NCI-H460 (cell line): Measurements from ENCODE around the gene CCIN. TPM values are rescaled to one million over a fixed set of nuclear protein-coding genes. Genes with fewer than 3 reads are reported as not detected.
A peak's percentile ranks its signal among the peaks of the same experiment; 100 is the strongest.
"Not testable (repeated sequence)": the region's sequence is repeated elsewhere in the genome, so short reads cannot be mapped to it uniquely, and the experiment has no call there.

ENCODE experiments used
- DNase-seq: peaks from one replicate; pipeline ENCODE4 v3.0.0-alpha.2; 2016; ENCODE audit warnings: low read depth; ENCODE audit errors: extremely low read depth
- total RNA-seq: library from RNA; depleted of rRNA; stranded (reverse); fragments of >200 nt; shearing (Covaris generic); gene quantifications from 2 replicates; pipeline ENCODE4 v1.2.3, GENCODE V29; 2014

Gene CCIN
- total RNA-seq, 1 experiment from 2014 or later: not detected

- no peak for DNase-seq
Observed at GRCh38 chr9:36158122-36158521, 11.1 kb upstream of the CCIN start.

- DNase-seq: no peak
Observed at GRCh38 chr9:36158917-36159316, 10.3 kb upstream of the CCIN start.

- not testable (repeated sequence) for DNase-seq
Observed at GRCh38 chr9:36159509-36159908, 9.7 kb upstream of the CCIN start.

GRCh38 chr9:36160126-36160525 lies 9.1 kb upstream of the CCIN start:
- not testable (repeated sequence) for DNase-seq

- no peak for DNase-seq
Observed at GRCh38 chr9:36161187-36161586, 8.0 kb upstream of the CCIN start.

- DNase-seq: no peak
Observed at GRCh38 chr9:36162211-36162738, 6.9 kb upstream of the CCIN start.

DNA sequence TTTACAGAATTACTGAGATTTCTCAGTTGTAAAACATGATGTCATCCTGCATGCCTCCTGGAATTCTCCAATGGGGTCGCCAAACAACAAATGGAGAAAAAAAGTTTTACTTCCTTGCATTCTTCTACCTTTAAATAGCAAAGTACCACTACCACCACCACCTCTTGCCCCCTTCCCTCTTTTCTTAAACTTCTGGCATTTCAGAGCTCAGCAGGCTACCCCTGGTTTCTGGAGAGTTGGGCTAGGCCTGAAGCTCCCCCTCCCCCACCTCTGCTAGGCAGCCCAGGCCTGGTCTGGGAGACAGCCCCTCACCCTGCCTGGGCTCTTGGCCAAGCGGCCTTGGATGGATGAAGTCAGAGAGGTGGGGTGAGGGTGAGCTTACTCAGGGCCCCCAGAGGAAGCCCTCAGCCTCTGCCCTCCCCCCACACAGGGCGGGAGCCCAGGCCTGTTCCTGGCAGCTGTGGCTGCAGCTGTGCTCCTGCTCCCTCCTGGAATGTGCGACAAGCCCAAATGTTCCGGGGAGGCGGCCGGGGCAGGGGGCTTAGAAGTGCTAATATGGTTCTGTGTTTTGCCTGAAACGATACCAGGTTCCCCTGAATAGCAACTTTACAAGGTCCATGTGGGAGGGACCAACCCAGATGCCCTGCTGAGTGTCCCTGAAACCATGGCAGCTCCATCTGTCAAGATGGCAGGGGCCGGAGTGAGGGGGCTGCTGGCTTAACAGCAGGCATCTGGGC lies 6.0 kb upstream of the CCIN start:
- DNase-seq: no peak

DNA sequence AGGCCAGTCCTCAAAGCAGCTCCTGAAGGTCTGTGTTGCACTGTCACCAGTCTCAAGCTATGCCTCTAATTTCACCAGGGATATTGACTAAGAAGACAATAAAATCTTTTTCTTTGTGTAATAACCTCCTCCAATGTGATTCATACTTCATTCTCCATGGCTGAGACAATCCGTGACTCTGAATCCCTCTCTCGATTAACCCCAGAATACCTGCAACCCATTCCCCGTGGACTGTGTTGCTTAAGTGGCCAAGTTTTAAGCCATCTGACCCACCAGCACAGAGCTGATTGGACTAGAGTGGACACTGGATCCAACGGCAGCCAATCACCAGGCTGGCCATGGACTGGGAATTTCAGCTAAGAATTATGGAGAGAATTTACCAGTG lies 5.4 kb upstream of the CCIN start:
- DNase-seq: no peak

DNA sequence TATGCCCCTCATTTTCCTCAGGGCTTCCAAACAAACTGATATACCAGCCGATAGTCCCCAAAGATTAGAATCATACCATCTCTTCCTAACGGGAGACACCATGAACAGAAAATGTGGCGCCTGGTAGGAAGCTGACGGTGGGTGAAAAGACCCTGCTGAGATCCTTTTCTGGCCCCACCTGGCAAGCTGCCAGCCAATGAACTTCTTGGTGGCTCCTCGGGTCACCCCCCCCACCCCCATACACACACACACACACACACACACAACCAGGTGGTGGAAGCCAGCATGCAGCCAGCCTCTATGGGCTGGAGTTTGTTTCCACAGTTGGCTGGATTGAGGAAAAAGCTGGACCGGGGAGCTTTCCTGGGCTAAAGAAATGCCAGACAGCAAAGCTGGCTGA lies 4.8 kb upstream of the CCIN start:
- DNase-seq: no peak

- DNase-seq: no peak
Observed at GRCh38 chr9:36164989-36165388, 4.2 kb upstream of the CCIN start.

GRCh38 chr9:36165826-36166167 lies 3.4 kb upstream of the CCIN start:
- no peak for DNase-seq

DNA sequence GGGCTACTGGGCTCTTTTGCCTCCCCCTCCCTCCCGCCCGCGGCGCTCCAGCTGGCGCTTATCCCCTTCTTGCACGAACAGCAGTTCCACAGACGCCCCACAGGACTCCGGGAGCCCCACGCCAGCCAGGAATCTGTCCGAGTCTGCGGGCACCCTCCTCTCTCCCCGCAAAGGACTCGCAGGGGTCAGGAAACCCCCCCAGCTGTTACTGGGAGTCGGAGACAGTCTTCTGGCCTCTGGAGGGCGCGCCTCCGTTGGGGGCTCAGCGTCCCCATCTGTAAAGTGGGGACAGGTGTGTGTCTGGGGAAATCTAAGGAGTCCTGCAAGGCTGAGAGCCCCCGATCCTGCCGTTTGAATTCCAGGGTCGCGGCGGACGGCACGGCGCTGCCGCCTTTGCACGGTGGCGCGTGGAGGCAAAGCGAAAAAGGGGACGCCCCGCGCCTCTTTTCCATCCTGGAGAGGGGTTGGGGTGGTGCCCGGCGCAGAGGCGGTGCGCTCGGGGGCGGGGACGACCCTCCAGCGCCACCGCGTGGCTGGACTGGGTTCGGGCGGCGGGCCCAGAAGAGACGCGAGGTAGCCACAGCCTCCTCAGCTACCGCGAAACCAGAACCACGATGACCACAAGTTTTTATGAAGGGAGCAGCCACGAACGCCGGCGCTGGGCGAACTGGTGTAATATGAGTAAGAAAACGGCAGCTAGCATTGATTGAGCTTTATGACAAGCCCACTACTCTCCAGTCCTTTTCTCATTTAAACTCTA lies 2.8 kb upstream of the CCIN start:
- DNase-seq: peak; percentile 60

- no peak for DNase-seq
Observed at GRCh38 chr9:36169708-36170107, 520 bp downstream of the CCIN start.

GRCh38 chr9:36170531-36170930 lies 1.3 kb downstream of the CCIN start:
- DNase-seq: no peak

DNA sequence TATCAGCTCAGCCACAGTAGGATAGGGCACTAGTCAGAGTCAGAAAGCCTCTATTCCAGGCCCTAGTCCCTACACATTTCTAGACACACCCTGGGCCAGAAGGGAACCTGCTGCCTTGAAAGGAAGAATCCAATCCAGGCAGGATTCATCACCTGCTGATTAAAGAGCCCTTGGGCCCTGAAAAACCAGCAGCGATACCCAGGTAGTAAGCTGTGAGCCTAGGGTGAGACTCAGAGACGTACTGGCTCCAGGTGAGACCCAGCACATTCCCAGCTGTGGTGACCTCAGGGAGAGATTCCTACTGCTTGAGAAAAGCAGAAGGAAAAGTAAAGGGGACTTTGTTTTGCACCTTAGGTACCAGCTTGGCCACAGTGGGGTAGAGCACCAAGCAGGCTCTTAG lies 4.7 kb downstream of the CCIN start:
- no peak for DNase-seq

DNA sequence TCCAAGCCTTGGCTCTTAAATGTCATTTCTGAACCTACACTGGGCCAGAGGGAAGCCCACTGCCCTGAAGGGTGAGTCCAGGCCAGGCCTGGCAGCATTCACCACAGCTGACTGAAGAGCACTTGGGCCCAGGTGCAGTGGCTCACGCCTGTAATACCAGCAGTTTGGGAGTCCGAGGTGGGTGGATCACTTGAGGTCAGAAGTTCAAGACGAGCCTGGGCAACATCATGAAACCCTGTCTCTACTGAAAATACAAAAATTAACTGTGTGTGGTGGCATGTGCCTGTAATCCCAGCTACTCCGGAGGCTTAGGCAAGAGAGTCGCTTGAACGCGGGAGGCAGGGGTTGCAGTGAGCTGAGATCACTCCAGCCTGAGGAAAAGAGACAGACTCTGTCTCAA lies 5.1 kb downstream of the CCIN start:
- DNase-seq: no peak

DNA sequence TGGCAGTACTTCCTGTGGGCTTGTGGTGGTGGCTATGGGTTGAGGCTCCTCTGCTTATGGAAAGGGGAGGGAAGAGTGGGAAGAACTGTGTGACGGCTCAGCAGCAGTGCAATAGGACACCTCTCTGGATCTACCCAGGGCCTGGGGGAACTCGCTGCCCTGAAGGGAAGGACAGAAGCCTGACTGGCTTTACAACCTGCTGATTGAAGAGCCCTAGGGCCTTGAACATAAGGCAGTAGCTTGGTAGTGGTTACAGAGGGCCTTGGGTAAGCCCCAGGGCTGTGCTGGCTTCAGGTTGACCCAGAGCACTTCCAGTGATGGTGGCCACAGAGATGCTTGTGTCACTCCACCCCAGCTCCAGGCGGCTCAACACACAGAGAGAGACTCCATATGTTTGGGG lies 5.5 kb downstream of the CCIN start:
- DNase-seq: no peak

DNA sequence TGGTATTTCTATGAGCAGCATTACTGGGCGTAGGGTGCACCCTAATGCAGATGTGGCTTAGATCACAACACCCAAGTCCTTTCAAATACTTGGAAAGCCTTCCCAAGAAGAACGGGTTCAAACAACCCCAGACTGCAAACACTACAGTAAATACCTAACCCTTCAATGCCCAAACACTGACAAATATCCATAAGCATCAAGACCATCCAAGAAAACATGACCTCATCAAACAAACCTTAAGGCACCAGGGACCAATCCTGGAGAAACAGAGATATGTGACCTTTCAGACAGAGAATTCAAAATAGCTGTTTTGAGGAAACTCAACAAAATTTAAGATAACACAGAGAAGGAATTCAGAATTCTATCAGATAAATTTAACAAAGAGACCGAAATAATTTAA lies 6.0 kb downstream of the CCIN start:
- not testable (repeated sequence) for DNase-seq

DNA sequence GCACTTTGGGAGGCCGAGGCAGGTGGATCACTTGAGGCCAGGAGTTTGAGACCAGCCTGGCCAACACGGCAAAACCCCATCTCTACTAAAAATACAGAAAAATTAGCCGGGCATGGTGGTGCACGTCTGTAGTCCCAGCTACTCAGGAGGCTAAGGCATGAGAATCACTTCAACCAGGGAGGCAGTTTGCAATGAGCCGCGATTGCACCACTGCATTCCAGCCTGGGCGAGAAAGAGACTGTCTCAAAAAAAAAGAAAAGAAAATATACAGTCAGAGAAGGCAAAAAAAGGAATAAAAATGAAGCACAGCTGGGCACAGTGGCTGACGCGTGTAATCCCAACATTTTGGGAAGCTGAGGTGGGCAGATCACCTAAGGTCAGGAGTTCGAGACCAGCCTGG lies 7.3 kb downstream of the CCIN start:
- not testable (repeated sequence) for DNase-seq

DNA sequence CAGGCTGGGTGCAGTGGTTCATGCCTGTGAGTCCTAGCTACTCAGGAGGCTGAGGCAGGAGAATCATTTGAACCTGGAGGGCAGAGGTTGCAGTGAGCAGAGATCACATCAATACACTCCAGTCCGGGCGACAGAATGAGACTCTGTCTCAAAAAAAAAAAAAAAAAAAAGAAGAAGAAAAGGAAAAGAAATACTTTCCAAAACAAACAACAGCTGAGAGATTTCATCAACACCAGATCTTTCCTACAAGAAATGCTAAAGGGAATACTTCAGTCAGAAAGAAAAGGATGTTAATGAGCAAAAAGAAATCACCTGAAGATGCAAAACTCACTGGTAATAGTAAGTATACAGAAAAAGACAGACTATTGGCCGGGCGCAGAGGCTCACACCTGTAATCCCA lies 8.4 kb downstream of the CCIN start:
- DNase-seq: no peak

- DNase-seq: not testable (repeated sequence)
Observed at GRCh38 chr9:36180243-36180642, 11.1 kb downstream of the CCIN start.

- no peak for DNase-seq
Observed at GRCh38 chr9:36187414-36187813, 18.2 kb downstream of the CCIN start.
